Fibroblast of lung (primary cell): Measurements from ENCODE around the gene RBMS1. TPM values are rescaled to one million over a fixed set of nuclear protein-coding genes. Genes with fewer than 3 reads are reported as not detected.

Experiments used
- DNase-seq, 2 donors: peaks; one replicate each; pipeline versions ENCODE4 v3.0.0 to v3.0.0-alpha.2; 2010; ENCODE audit warnings: low read depth in 2 of 2
- H2AFZ ChIP-seq: 2 replicates; pipeline ENCODE4 v1.5.1; 2012; ENCODE audit warnings: low read length, control low read depth, inconsistent platforms
- H3K27ac ChIP-seq: 2 replicates; pipeline ENCODE4 v1.5.1; 2011; ENCODE audit warnings: low read length, control low read depth; ENCODE audit not compliant: insufficient read depth
- H3K27me3 ChIP-seq: 2 replicates; pipeline ENCODE4 v1.5.1; 2011; ENCODE audit warnings: mild to moderate bottlenecking, low read length; ENCODE audit not compliant: control insufficient read depth, insufficient read depth
- H3K36me3 ChIP-seq: 2 replicates; pipeline ENCODE4 v1.5.1; 2011; ENCODE audit warnings: low read length; ENCODE audit not compliant: control insufficient read depth, insufficient read depth
- H3K4me1 ChIP-seq: 2 replicates; pipeline ENCODE4 v1.5.1; 2011; ENCODE audit warnings: low read length; ENCODE audit not compliant: control insufficient read depth, insufficient read depth; ENCODE audit errors: extremely low read depth
- H3K4me2 ChIP-seq: 2 replicates; pipeline ENCODE4 v1.5.1; 2011; ENCODE audit warnings: low read length, control low read depth; ENCODE audit not compliant: insufficient read depth; ENCODE audit errors: extremely low read depth
- H3K4me3 ChIP-seq, 4 experiments: fragments of 200-600 bp in 1 of 4; sonication (generic) in 1 of 4; replicated peaks in 1 of 4; 2 replicates each; pipeline ENCODE4 v1.5.1; 2011 to 2016; ENCODE audit warnings: low read length in 4 of 4, low read depth in 3 of 4, mild to moderate bottlenecking in 3 of 4, control low read depth in 2 of 4, inconsistent platforms in 1 of 4, mixed read lengths in 1 of 4; ENCODE audit not compliant: insufficient read depth in 1 of 4; ENCODE audit errors: control extremely low read depth in 1 of 4
- H3K79me2 ChIP-seq: 2 replicates; pipeline ENCODE4 v1.5.1; 2012; ENCODE audit warnings: mild to moderate bottlenecking, low read length, inconsistent platforms; ENCODE audit not compliant: control insufficient read depth, insufficient read depth
- H3K9ac ChIP-seq: 2 replicates; pipeline ENCODE4 v1.5.1; 2011; ENCODE audit warnings: mild to moderate bottlenecking, low read length, control low read depth; ENCODE audit not compliant: insufficient read depth
- H3K9me3 ChIP-seq: 2 replicates; pipeline ENCODE4 v1.5.1; 2012; ENCODE audit warnings: low read depth, low read length; ENCODE audit not compliant: control insufficient read depth, insufficient read depth
- H4K20me1 ChIP-seq: 2 replicates; pipeline ENCODE4 v1.5.1; 2011; ENCODE audit warnings: low read length; ENCODE audit not compliant: control insufficient read depth, insufficient read depth; ENCODE audit errors: extremely low read depth
- EZH2 ChIP-seq: IDR thresholded peaks from 2 replicates; pipeline ENCODE4 v1.5.1; 2012; ENCODE audit warnings: low read length, control low read depth, mild to moderate bottlenecking; ENCODE audit errors: missing control alignments
- polyA plus RNA-seq, 2 donors: library from polyadenylated mRNA; depleted of rRNA in 1 of 2; stranded (reverse) in 1 of 2; unstranded in 1 of 2; fragments of >200 nt; gene quantifications; 2 replicates each; pipeline ENCODE4 v1.2.1, GENCODE V29; 2011 to 2012; ENCODE audit warnings: missing spikeins in 1 of 2
- total RNA-seq: library from RNA; depleted of rRNA; stranded (reverse); fragments of >200 nt; gene quantifications from 2 replicates; pipeline ENCODE4 v1.2.1, GENCODE V29; 2014
- TF ChIP-seq, protein P1 (sequence below), 2 donors: IDR thresholded peaks in 1 of 2; conservative IDR thresholded peaks in 1 of 2; 1 replicate in 1 of 2; 2 replicates in 1 of 2; pipeline ENCODE4 v1.5.1; 2011 to 2012; ENCODE audit warnings: low read length in 2 of 2, control low read depth in 1 of 2, inconsistent platforms in 1 of 2, low read depth in 1 of 2, mild to moderate bottlenecking in 1 of 2

Gene RBMS1
- total and polyA plus RNA-seq, 2 donors (not counting 1 experiment from before 2014, with no cell fraction given), result 77.3 to 146 TPM

DNA sequence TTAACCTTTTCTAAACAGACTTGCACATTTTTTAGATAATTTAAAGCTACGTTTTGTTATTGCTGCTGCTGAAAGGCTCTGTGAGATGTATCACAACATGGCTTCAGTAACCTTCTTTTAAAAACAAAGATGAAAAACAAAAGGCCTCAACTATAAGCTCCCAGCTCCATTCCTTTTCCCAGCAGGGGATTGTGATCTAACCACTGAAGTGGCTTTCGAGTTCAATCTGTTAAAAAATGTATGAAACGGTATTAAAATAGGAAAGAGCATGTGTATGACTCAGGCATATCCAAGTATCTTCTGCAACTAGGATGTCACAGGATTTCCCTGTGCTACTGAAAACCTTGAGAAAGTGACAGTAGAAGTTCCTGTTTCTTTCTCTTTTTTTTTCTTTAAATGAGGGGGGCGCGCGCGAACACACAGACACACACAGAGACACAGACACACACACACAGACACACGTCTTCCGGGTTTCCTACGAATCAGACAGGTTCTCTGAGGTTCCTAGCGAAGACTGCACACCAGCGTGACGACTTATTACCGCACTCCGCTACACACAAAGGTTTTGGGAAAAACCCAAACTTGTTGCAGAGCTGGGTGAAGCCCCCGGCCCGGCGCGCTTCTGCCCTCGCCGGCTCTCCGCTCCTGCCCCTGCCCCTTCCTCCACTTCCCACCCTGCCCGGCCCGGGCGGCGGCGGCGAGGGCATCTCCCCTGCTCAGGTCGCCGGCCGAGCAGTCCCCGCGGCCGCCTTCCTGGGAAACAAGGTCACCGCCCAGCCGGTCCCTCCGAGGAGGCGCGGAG lies 86.8 kb downstream of the RBMS1 start:
- Histone ChIP-seq H3K36me3 (no peaks in the 10 kb centered on the region), H3K4me2 (peak overlapping the region; percentile 80), H3K9ac (peak overlapping the region; percentile 93), H3K27me3 (no peaks in the 10 kb centered on the region), H3K4me3 (peak overlapping the region; percentile 47 to 90 (median 70)), H3K9me3 (no peaks in the 10 kb centered on the region), H3K4me1 (peaks cover 20% of the 10 kb centered on the region), H2AFZ (no peak overlapping the region), H3K79me2 (peaks cover 81% of the 10 kb centered on the region), H4K20me1 (peaks cover 2% of the 10 kb centered on the region), H3K27ac (peak overlapping the region; percentile 92)
- no peak for TF ChIP-seq EZH2
- TF ChIP-seq, protein P1, sequence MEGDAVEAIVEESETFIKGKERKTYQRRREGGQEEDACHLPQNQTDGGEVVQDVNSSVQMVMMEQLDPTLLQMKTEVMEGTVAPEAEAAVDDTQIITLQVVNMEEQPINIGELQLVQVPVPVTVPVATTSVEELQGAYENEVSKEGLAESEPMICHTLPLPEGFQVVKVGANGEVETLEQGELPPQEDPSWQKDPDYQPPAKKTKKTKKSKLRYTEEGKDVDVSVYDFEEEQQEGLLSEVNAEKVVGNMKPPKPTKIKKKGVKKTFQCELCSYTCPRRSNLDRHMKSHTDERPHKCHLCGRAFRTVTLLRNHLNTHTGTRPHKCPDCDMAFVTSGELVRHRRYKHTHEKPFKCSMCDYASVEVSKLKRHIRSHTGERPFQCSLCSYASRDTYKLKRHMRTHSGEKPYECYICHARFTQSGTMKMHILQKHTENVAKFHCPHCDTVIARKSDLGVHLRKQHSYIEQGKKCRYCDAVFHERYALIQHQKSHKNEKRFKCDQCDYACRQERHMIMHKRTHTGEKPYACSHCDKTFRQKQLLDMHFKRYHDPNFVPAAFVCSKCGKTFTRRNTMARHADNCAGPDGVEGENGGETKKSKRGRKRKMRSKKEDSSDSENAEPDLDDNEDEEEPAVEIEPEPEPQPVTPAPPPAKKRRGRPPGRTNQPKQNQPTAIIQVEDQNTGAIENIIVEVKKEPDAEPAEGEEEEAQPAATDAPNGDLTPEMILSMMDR (conservative IDR thresholded peaks at IDR 0.05 in 1 of 2, IDR thresholded peaks at IDR 0.05 in 1 of 2; ENCODE audit: low read depth in 1 of 2, low read length in 2 of 2), result no peak
- peak; percentile 82 to 84 for DNase-seq

DNA sequence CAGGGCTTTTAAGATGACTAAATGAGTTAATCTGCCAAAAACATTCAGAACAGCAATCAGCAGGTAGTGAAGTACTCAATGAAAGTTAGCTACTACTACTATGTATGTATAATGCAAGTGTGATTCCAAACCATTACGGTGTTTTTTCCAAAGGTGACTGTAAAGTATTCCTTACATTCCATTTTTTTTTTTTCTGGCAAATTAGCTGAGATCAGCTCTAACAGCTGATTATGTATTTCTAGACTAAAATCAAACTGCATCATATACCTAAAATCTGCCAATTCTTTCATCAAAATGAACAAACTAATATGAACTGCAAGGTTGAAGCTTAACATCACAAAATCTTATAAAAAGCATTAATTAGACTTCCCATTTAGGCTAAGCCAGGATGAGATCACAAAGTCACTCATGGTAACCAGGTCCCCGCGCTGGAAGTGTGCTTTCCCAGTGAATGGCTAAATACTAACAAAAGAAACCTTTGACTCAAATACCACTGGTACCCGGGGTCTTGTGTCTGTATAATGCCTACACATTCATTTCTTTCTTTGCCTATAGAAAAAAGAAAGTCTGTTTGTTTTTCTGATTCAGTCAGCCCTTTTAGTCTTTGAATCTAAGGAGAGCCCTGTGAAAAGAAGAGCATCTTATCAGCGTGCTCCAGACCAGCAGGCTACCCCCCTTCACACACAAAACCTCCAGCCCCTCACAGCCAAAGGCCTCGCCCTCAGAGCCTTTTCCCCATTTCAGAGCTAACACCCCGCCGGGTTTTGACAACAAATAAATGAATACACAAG lies 88.3 kb downstream of the RBMS1 start:
- Histone ChIP-seq H3K4me3 (peak overlapping the region; percentile 47 to 90 (median 70)), H4K20me1 (peaks cover 2% of the 10 kb centered on the region), H3K9me3 (no peaks in the 10 kb centered on the region), H3K36me3 (no peaks in the 10 kb centered on the region), H3K4me2 (peak overlapping the region; percentile 80), H3K4me1 (peaks cover 14% of the 10 kb centered on the region), H3K79me2 (peaks cover 87% of the 10 kb centered on the region), H3K9ac (peak overlapping the region; percentile 93), H3K27me3 (no peaks in the 10 kb centered on the region), H2AFZ (no peak overlapping the region), H3K27ac (peak overlapping the region; percentile 92)
- no peak for DNase-seq
- TF ChIP-seq EZH2, result no peak
- TF ChIP-seq, protein P1 (conservative IDR thresholded peaks at IDR 0.05 in 1 of 2, IDR thresholded peaks at IDR 0.05 in 1 of 2; ENCODE audit: low read depth in 1 of 2, low read length in 2 of 2), result no peak
